H9 (cell line): ENCODE results near the gene LMO3. TPM values are rescaled to one million over a fixed set of nuclear protein-coding genes. Genes with fewer than 3 reads are reported as not detected.

ENCODE experiments used
- DNase-seq: peaks from one replicate; pipeline ENCODE4 v3.0.0-alpha.2; 2017
- H2AFZ ChIP-seq: one replicate; pipeline ENCODE4 v1.6.1; 2013; ENCODE audit warnings: mild to moderate bottlenecking, low read length, control low read depth, moderate library complexity
- H2AK5ac ChIP-seq: 2 replicates; pipeline ENCODE4 v1.6.1; 2013; ENCODE audit warnings: low read length, control low read depth, mixed read lengths; ENCODE audit not compliant: insufficient read length
- H2BK120ac ChIP-seq: one replicate; pipeline ENCODE4 v1.6.1; 2013; ENCODE audit warnings: low read depth, mild to moderate bottlenecking, low read length, control low read depth, inconsistent platforms; ENCODE audit not compliant: poor library complexity, severe bottlenecking
- H2BK12ac ChIP-seq: 2 replicates; pipeline ENCODE4 v1.6.1; 2013; ENCODE audit warnings: low read length, control low read depth, mixed read lengths, low read depth; ENCODE audit not compliant: insufficient read length
- H2BK15ac ChIP-seq: 2 replicates; pipeline ENCODE4 v1.6.1; 2013; ENCODE audit warnings: low read depth, low read length, control low read depth
- H2BK20ac ChIP-seq: one replicate; pipeline ENCODE4 v1.6.1; 2013; ENCODE audit warnings: low read depth, mild to moderate bottlenecking, low read length, control low read depth, inconsistent platforms; ENCODE audit not compliant: poor library complexity, severe bottlenecking
- H2BK5ac ChIP-seq: 2 replicates; pipeline ENCODE4 v1.6.1; 2013; ENCODE audit warnings: low read length, control low read depth, mixed read lengths; ENCODE audit not compliant: insufficient read length
- H3K14ac ChIP-seq: 2 replicates; pipeline ENCODE4 v1.6.1; 2013; ENCODE audit warnings: low read length, control low read depth; ENCODE audit not compliant: insufficient read depth
- H3K18ac ChIP-seq: 2 replicates; pipeline ENCODE4 v1.6.1; 2013; ENCODE audit warnings: low read depth, mild to moderate bottlenecking, mixed read lengths, low read length, control low read depth; ENCODE audit not compliant: insufficient read length
- H3K23ac ChIP-seq: 2 replicates; pipeline ENCODE4 v1.6.1; 2013; ENCODE audit warnings: low read length, control low read depth, mixed read lengths, low read depth; ENCODE audit not compliant: insufficient read length
- H3K23me2 ChIP-seq: 2 replicates; pipeline ENCODE4 v1.6.1; 2013; ENCODE audit warnings: low read depth, mild to moderate bottlenecking, mixed read lengths, low read length, control low read depth; ENCODE audit not compliant: insufficient read length, poor library complexity, severe bottlenecking
- H3K27ac ChIP-seq: 2 replicates; pipeline ENCODE4 v1.5.1; 2013; ENCODE audit warnings: low read length, control low read depth, mixed read lengths, low read depth; ENCODE audit not compliant: insufficient read length
- H3K27me3 ChIP-seq: 2 replicates; pipeline ENCODE4 v1.6.1; 2013; ENCODE audit warnings: low read length, control low read depth, inconsistent platforms; ENCODE audit not compliant: insufficient read depth
- H3K4ac ChIP-seq: 2 replicates; pipeline ENCODE4 v1.6.1; 2013; ENCODE audit warnings: low read depth, mild to moderate bottlenecking, control low read depth, inconsistent platforms, low read length, moderate library complexity
- H3K4me1 ChIP-seq: 2 replicates; pipeline ENCODE4 v1.6.1; 2013; ENCODE audit warnings: low read length, control low read depth, inconsistent platforms; ENCODE audit not compliant: insufficient read depth
- H3K4me2 ChIP-seq: 2 replicates; pipeline ENCODE4 v1.6.1; 2013; ENCODE audit warnings: low read length, control low read depth, mixed read lengths; ENCODE audit not compliant: insufficient read length, insufficient read depth
- H3K56ac ChIP-seq: 2 replicates; pipeline ENCODE4 v1.6.1; 2013; ENCODE audit warnings: low read depth, mild to moderate bottlenecking, mixed read lengths, low read length, control low read depth; ENCODE audit not compliant: insufficient read length
- H3K79me1 ChIP-seq: 2 replicates; pipeline ENCODE4 v1.6.1; 2013; ENCODE audit warnings: low read depth, mild to moderate bottlenecking, moderate library complexity, low read length, control low read depth, inconsistent platforms; ENCODE audit not compliant: insufficient read depth, poor library complexity, severe bottlenecking
- H3K79me2 ChIP-seq: 2 replicates; pipeline ENCODE4 v1.6.1; 2013; ENCODE audit warnings: low read length, control low read depth, inconsistent platforms; ENCODE audit not compliant: insufficient read depth
- H3K9ac ChIP-seq: 2 replicates; pipeline ENCODE4 v1.6.1; 2013; ENCODE audit warnings: low read length, control low read depth, mixed read lengths; ENCODE audit not compliant: insufficient read length; ENCODE audit errors: extremely low read depth
- H3K9me3 ChIP-seq: one replicate; pipeline ENCODE4 v1.6.1; 2013; ENCODE audit warnings: low read depth, low read length, inconsistent platforms; ENCODE audit not compliant: control insufficient read depth
- H3T11ph ChIP-seq: one replicate; pipeline ENCODE4 v1.6.1; 2013; ENCODE audit warnings: mild to moderate bottlenecking, low read length, control low read depth, inconsistent platforms
- H4K20me1 ChIP-seq: one replicate; pipeline ENCODE4 v1.6.1; 2013; ENCODE audit not compliant: control insufficient read depth, insufficient read length, insufficient read depth
- H4K5ac ChIP-seq: 2 replicates; pipeline ENCODE4 v1.6.1; 2013; ENCODE audit warnings: low read depth, mild to moderate bottlenecking, mixed read lengths, low read length, control low read depth; ENCODE audit not compliant: insufficient read length
- H4K8ac ChIP-seq: replicated peaks from 2 replicates; pipeline ENCODE4 v1.6.1; 2013; ENCODE audit warnings: low read length, control low read depth, mixed read lengths, low read depth; ENCODE audit not compliant: insufficient read length
- H4K91ac ChIP-seq: 2 replicates; pipeline ENCODE4 v1.6.1; 2013; ENCODE audit warnings: low read depth, mild to moderate bottlenecking, moderate library complexity, mixed read lengths, low read length, control low read depth; ENCODE audit not compliant: insufficient read length
- H3K27ac Mint-ChIP-seq, 3 experiments: 2 replicates in 2 of 3; 3 replicates in 1 of 3; pipeline ENCODE4 v1.8.0; 2020 to 2021; ENCODE audit warnings: mixed read lengths in 3 of 3, mild to moderate bottlenecking in 1 of 3, moderate library complexity in 1 of 3
- H3K27me3 Mint-ChIP-seq: 2 replicates; pipeline ENCODE4 v1.8.0; 2021; ENCODE audit warnings: low read depth, mild to moderate bottlenecking, moderate library complexity, mixed read lengths
- H3K36me3 Mint-ChIP-seq, 3 experiments: 2 replicates in 2 of 3; 3 replicates in 1 of 3; pipeline ENCODE4 v1.8.0; 2020 to 2021; ENCODE audit warnings: low read depth in 3 of 3, mixed read lengths in 3 of 3; ENCODE audit not compliant: insufficient read depth in 1 of 3
- H3K4me1 Mint-ChIP-seq, 2 experiments: 2 replicates each; pipeline ENCODE4 v1.8.0; 2020; ENCODE audit warnings: mixed read lengths in 2 of 2
- H3K4me3 Mint-ChIP-seq, 2 experiments: 2 replicates in 1 of 2; 3 replicates in 1 of 2; pipeline ENCODE4 v1.8.0; 2020 to 2021; ENCODE audit warnings: mild to moderate bottlenecking in 2 of 2, mixed read lengths in 2 of 2, moderate library complexity in 1 of 2
- H3K9me3 Mint-ChIP-seq, 2 experiments: 2 replicates in 1 of 2; 3 replicates in 1 of 2; pipeline ENCODE4 v1.8.0; 2020; ENCODE audit warnings: mild to moderate bottlenecking in 2 of 2, mixed read lengths in 2 of 2, moderate library complexity in 1 of 2
- CTCF ChIP-seq: fragments of 200-600 bp; sonication (generic); conservative IDR thresholded peaks from 3 replicates; pipeline ENCODE4 v1.8.0; 2021; ENCODE audit warnings: antibody characterized with exemption, mild to moderate bottlenecking
- WGBS: extraction: QIAGEN DNeasy Blood & Tissue Kit; methylation state at CpG from one replicate; pipeline ENCODE4 v1.1.7; 2013; ENCODE audit warnings: missing lambda C conversion rate, low lambda C conversion rate, mixed read lengths; ENCODE audit not compliant: insufficient read length; ENCODE audit errors: extremely low coverage; 5-methylcytosine and 5-hydroxymethylcytosine counted together
- total RNA-seq: library from RNA; stranded (reverse); gene quantifications from 2 replicates; pipeline ENCODE4 v1.2.1, GENCODE V29; 2021

The LMO3 gene
- total RNA-seq, 1 experiment from 2014 or later = not detected

GRCh38 chr12:16604596-16605252, 1.2 kb downstream of the LMO3 start:
- Histone ChIP-seq H4K5ac (no peak overlapping the region), H2AFZ (no peak overlapping the region), H3K56ac (no peak overlapping the region), H3K18ac (no peak overlapping the region), H3K23me2 (peaks cover 28% of the 10 kb centered on the region), H3K9me3 (no peaks in the 10 kb centered on the region), H2AK5ac (no peak overlapping the region), H4K91ac (no peak overlapping the region), H4K8ac (no peak overlapping the region), H4K20me1 (no peaks in the 10 kb centered on the region), H3K4me1 (peaks cover 5% of the 10 kb centered on the region; the same call in 1 of the 2 replicates), H2BK5ac (no peak overlapping the region), H2BK15ac (no peak overlapping the region), H3K9ac (no peak overlapping the region), H3K27me3 (peaks cover 5% of the 10 kb centered on the region; the same call in 1 of the 2 replicates), H3K4me2 (peak overlapping the region; percentile 91), H3K79me1 (no peaks in the 10 kb centered on the region), H3K79me2 (no peaks in the 10 kb centered on the region), H3T11ph (no peak overlapping the region), H2BK12ac (no peak overlapping the region), H3K14ac (no peak overlapping the region), H2BK120ac (no peak overlapping the region), H3K27ac (no peak overlapping the region), H2BK20ac (no peak overlapping the region), H3K23ac (no peak overlapping the region), H3K4ac (no peak overlapping the region)
- WGBS = no CpG with 5 or more reads among the region's 22 CpGs
- H3K4me1 Mint-ChIP-seq = peaks cover 42 to 57% of the 10 kb centered on the region in 2 experiments
- no peak for DNase-seq
- H3K4me3 Mint-ChIP-seq = peak overlapping the region; percentile 75 to 92
- TF ChIP-seq CTCF = no peak
- no peaks in the 10 kb centered on the region; a peak in 1 of 7 replicates for H3K36me3 Mint-ChIP-seq
- no peaks in the 10 kb centered on the region; a peak in 1 of 5 replicates for H3K9me3 Mint-ChIP-seq
- no peak overlapping the region for H3K27ac Mint-ChIP-seq
- H3K27me3 Mint-ChIP-seq = peaks cover 74% of the 10 kb centered on the region
